ENCODE results near the gene GALNS.

DNA sequence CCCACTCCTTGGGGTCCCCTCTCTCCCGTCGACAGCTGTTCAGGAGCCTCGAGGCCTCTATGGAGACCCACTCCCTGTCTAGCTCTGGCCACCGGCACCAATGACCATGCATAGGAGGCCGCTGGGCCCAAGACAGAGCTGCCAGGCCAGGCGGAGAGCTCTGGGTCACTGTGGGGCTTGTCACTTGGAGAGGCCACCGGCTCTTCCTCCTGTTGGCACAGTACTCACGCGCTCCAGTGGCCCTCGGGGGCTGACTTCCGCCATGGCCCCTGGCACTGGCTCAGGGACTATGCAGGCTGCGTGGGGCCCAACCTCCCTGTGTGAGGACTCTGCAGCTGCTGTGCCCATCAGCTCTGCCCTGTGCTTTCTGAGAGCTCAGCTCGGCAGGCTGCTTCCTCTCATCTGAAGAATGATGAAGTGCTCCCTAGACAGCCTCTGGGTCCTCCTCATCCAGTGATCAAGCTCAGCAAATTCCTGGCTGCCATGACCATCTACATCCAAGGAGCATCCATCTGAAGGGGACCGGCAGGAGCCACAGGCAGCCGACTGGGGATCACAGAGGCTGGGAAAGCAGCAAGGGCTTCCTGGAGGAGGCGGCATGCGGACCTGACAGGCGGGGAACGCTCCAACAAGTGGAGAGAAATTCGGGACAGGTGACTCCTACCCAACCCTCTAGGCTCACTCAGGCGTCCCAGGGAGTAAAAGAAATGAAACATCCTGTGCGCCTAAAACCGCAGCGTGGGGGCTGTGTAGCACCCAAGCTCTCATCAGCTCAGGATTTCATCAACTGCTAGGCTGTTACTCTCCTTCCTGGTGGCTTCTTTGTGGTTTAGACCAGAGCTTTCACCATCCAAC lies 16.8 kb downstream of the GALNS start:
- TF ChIP-seq CTCF (IDR thresholded peaks at IDR 0.05; ENCODE audit: poor library complexity) (no peak), EZH2 (IDR thresholded peaks at IDR 0.05; ENCODE audit: borderline replicate concordance) (no peak)
